Loucy (cell line): ENCODE measurements around the gene LUC7L.
"Not testable (repeated sequence)": the region's sequence is repeated elsewhere in the genome, so short reads cannot be mapped to it uniquely, and the experiment has no call there.

Source experiments
- H2AFZ ChIP-seq: fragments of 200-600 bp; sonication (generic); 2 replicates; pipeline ENCODE4 v1.6.0; 2016; ENCODE audit warnings: antibody characterized with exemption, mild to moderate bottlenecking, low read length, moderate library complexity
- H3F3A ChIP-seq: fragments of 200-600 bp; 2 replicates; pipeline ENCODE4 v1.6.0; 2016; ENCODE audit warnings: antibody characterized with exemption, low read depth, mild to moderate bottlenecking
- H3K27me3 ChIP-seq: fragments of 200-600 bp; sonication (generic); 2 replicates; pipeline ENCODE4 v1.6.1; 2014; ENCODE audit warnings: low read length, mild to moderate bottlenecking; ENCODE audit not compliant: insufficient read depth, poor library complexity, severe bottlenecking
- H3K36me3 ChIP-seq: fragments of 200-600 bp; sonication (generic); 2 replicates; pipeline ENCODE4 v1.6.1; 2016; ENCODE audit warnings: low read length; ENCODE audit not compliant: insufficient read depth
- H3K4me1 ChIP-seq: fragments of 200-600 bp; sonication (generic); 2 replicates; pipeline ENCODE4 v1.5.1; 2014; ENCODE audit warnings: low read length, mild to moderate bottlenecking; ENCODE audit not compliant: insufficient read depth, poor library complexity, severe bottlenecking
- H3K4me2 ChIP-seq: fragments of 200-600 bp; sonication (generic); 2 replicates; pipeline ENCODE4 v1.6.0; 2014; ENCODE audit warnings: antibody characterized with exemption, low read length, low read depth, mild to moderate bottlenecking; ENCODE audit not compliant: poor library complexity, severe bottlenecking
- H3K4me3 ChIP-seq: fragments of 200-600 bp; sonication (generic); 2 replicates; pipeline ENCODE4 v1.5.1; 2014; ENCODE audit warnings: low read length, mild to moderate bottlenecking, mixed read lengths; ENCODE audit not compliant: poor library complexity, severe bottlenecking
- H3K79me2 ChIP-seq: fragments of 200-600 bp; sonication (generic); 2 replicates; pipeline ENCODE4 v1.6.1; 2014; ENCODE audit warnings: low read length; ENCODE audit not compliant: insufficient read depth
- H3K9ac ChIP-seq: fragments of 200-600 bp; sonication (generic); 2 replicates; pipeline ENCODE4 v1.6.0; 2014; ENCODE audit warnings: mild to moderate bottlenecking, low read depth, low read length, moderate library complexity; ENCODE audit not compliant: poor library complexity, severe bottlenecking
- H3K9me2 ChIP-seq: fragments of 200-600 bp; sonication (generic); replicated peaks from 2 replicates; pipeline ENCODE4 v1.6.1; 2016; ENCODE audit warnings: low read depth, low read length, mixed read lengths
- H3K9me3 ChIP-seq: fragments of 200-600 bp; sonication (generic); 2 replicates; pipeline ENCODE4 v1.6.1; 2014; ENCODE audit warnings: mild to moderate bottlenecking, antibody characterized with exemption, low read length, low read depth; ENCODE audit not compliant: insufficient read depth
- H4K20me1 ChIP-seq: fragments of 200-600 bp; sonication (generic); 2 replicates; pipeline ENCODE4 v1.6.0; 2014; ENCODE audit warnings: antibody characterized with exemption, low read length, mild to moderate bottlenecking; ENCODE audit not compliant: insufficient read depth, poor library complexity, severe bottlenecking
- CTCF ChIP-seq: fragments of 200-600 bp; sonication (generic); conservative IDR thresholded peaks from 2 replicates; pipeline ENCODE4 v1.5.1; 2014; ENCODE audit warnings: mild to moderate bottlenecking, antibody characterized with exemption, low read length
- EZH2phosphoT487 ChIP-seq: fragments of 200-600 bp; IDR thresholded peaks from 2 replicates; pipeline ENCODE4 v1.6.1; 2018; ENCODE audit warnings: antibody characterized with exemption, mild to moderate bottlenecking, moderate library complexity, borderline replicate concordance

Gene LUC7L

GRCh38 chr16:268141-269053 lies 39.1 kb upstream of the LUC7L start:
- Histone ChIP-seq H3K9me3 (no peaks in the 10 kb centered on the region), H2AFZ (no peak overlapping the region), H3K4me1 (no peaks in the 10 kb centered on the region), H4K20me1 (no peaks in the 10 kb centered on the region), H3F3A (no peaks in the 10 kb centered on the region), H3K4me3 (no peak overlapping the region), H3K9ac (no peak overlapping the region), H3K36me3 (no peaks in the 10 kb centered on the region), H3K9me2 (no peaks in the 10 kb centered on the region), H3K4me2 (no peak overlapping the region), H3K27me3 (no peaks in the 10 kb centered on the region), H3K79me2 (no peaks in the 10 kb centered on the region)
- TF ChIP-seq EZH2phosphoT487 (no peak), CTCF (no peak)

- not testable (repeated sequence) for H3K4me1 ChIP-seq, H3K4me2 ChIP-seq, H3K79me2 ChIP-seq, H2AFZ ChIP-seq, H4K20me1 ChIP-seq, H3K4me3 ChIP-seq, H3K9me3 ChIP-seq, H3K9me2 ChIP-seq, H3F3A ChIP-seq, H3K9ac ChIP-seq, H3K36me3 ChIP-seq, H3K27me3 ChIP-seq
Observed at GRCh38 chr16:267562-267961, 38.3 kb upstream of the LUC7L start.

GRCh38 chr16:266258-267164 lies 37.3 kb upstream of the LUC7L start:
- H3K4me1 ChIP-seq = no peaks in the 10 kb centered on the region
- H3K9me3 ChIP-seq = no peaks in the 10 kb centered on the region
- H3K4me3 ChIP-seq = no peak overlapping the region

More at GRCh38 chr16:266258-267164, 37.3 kb upstream of the LUC7L start:
- Histone ChIP-seq H2AFZ (no peak overlapping the region), H3F3A (no peaks in the 10 kb centered on the region), H3K9me2 (no peaks in the 10 kb centered on the region), H3K27me3 (no peaks in the 10 kb centered on the region), H3K36me3 (no peaks in the 10 kb centered on the region), H3K79me2 (no peaks in the 10 kb centered on the region), H3K4me2 (no peak overlapping the region), H3K9ac (no peak overlapping the region), H4K20me1 (no peaks in the 10 kb centered on the region)
- no peak for TF ChIP-seq EZH2phosphoT487
- TF ChIP-seq CTCF = no peak
